ENCODE results near the gene PGAM2. TPM values are rescaled to one million over a fixed set of nuclear protein-coding genes. Genes with fewer than 3 reads are reported as not detected.

The PGAM2 gene
- total RNA-seq, 1 experiment from 2014 or later, result 2.4 TPM

GRCh38 chr7:44112997-44113763, 47.8 kb upstream of the PGAM2 start:
- Mint-ChIP-seq H3K27ac (no peak overlapping the region), H3K27me3 (ENCODE audit: low read depth) (no peaks in the 10 kb centered on the region), H3K36me3 (peaks cover 21% of the 10 kb centered on the region), H3K9me3 (no peaks in the 10 kb centered on the region), H3K4me1 (0 out of 2 replicates have a peak, but pooled peaks cover 2% of the 10 kb centered on the region), H3K4me3 (no peak overlapping the region)
- ATAC-seq (peak; percentile 17), DNase-seq (ENCODE audit: low spot score) (no peak)
- peak; percentile 48; the same call in 1 of the 2 replicates for TF ChIP-seq NFATC4 (CRISPR knock-in tag; IDR thresholded peaks at IDR 0.05)
- TF ChIP-seq E2F4 (CRISPR knock-in tag; IDR thresholded peaks at IDR 0.05; ENCODE audit: borderline replicate concordance, low read depth), result 0 out of 2 replicates have a peak, but pooled peaks have one; percentile 51
- TF ChIP-seq ATF1 (CRISPR knock-in tag; IDR thresholded peaks at IDR 0.05), result no peak
- ChIA-PET CTCF (interaction anchor here (2.0 kb wide), 1 partner anchor 10 kb away, joined by 13 read pairs; the partner anchor contains the start of gene POLD2), POLR2A (interaction anchor here (0.6 to 1.0 kb wide), 2 partner anchors 11 kb away, joined by 3 to 4 read pairs; partner anchors contain the start of gene POLD2)

- DNase-seq (ENCODE audit: low spot score) (no peak), ATAC-seq (peak; percentile 38)
- TF ChIP-seq CREM (CRISPR knock-in tag; IDR thresholded peaks at IDR 0.05), result no peak
- no peak for TF ChIP-seq MYBL2 (CRISPR knock-in tag; IDR thresholded peaks at IDR 0.05)
- TF ChIP-seq ELF4 (CRISPR knock-in tag; IDR thresholded peaks at IDR 0.05; ENCODE audit: low read depth), result no peak
- TF ChIP-seq ZNF317 (CRISPR knock-in tag; IDR thresholded peaks at IDR 0.05; ENCODE audit: borderline replicate concordance, low read depth), result no peak
- no peak for TF ChIP-seq CDX4 (CRISPR knock-in tag; IDR thresholded peaks at IDR 0.05; ENCODE audit: borderline replicate concordance)
- TF ChIP-seq, protein P1, sequence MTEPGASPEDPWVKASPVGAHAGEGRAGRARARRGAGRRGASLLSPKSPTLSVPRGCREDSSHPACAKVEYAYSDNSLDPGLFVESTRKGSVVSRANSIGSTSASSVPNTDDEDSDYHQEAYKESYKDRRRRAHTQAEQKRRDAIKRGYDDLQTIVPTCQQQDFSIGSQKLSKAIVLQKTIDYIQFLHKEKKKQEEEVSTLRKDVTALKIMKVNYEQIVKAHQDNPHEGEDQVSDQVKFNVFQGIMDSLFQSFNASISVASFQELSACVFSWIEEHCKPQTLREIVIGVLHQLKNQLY (CRISPR knock-in tag; IDR thresholded peaks at IDR 0.05), result no peak
- TF ChIP-seq FOXK1 (CRISPR knock-in tag; IDR thresholded peaks at IDR 0.05), result no peak
- TF ChIP-seq GTF2I (CRISPR knock-in tag; conservative IDR thresholded peaks at IDR 0.05), result no peak
- TF ChIP-seq RELA (CRISPR knock-in tag; IDR thresholded peaks at IDR 0.05; ENCODE audit: borderline replicate concordance), result no peak
- TF ChIP-seq, protein P2, sequence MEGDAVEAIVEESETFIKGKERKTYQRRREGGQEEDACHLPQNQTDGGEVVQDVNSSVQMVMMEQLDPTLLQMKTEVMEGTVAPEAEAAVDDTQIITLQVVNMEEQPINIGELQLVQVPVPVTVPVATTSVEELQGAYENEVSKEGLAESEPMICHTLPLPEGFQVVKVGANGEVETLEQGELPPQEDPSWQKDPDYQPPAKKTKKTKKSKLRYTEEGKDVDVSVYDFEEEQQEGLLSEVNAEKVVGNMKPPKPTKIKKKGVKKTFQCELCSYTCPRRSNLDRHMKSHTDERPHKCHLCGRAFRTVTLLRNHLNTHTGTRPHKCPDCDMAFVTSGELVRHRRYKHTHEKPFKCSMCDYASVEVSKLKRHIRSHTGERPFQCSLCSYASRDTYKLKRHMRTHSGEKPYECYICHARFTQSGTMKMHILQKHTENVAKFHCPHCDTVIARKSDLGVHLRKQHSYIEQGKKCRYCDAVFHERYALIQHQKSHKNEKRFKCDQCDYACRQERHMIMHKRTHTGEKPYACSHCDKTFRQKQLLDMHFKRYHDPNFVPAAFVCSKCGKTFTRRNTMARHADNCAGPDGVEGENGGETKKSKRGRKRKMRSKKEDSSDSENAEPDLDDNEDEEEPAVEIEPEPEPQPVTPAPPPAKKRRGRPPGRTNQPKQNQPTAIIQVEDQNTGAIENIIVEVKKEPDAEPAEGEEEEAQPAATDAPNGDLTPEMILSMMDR (IDR thresholded peaks at IDR 0.05), result no peak
- no peak for TF ChIP-seq SMAD3 (CRISPR knock-in tag; IDR thresholded peaks at IDR 0.05; ENCODE audit: borderline replicate concordance)
- TF ChIP-seq ETV6 (CRISPR knock-in tag; IDR thresholded peaks at IDR 0.05), result no peak
- no peak for TF ChIP-seq SOX15 (CRISPR knock-in tag; IDR thresholded peaks at IDR 0.05)
- no peak for TF ChIP-seq PRRX2 (CRISPR knock-in tag; IDR thresholded peaks at IDR 0.05)
- no peak for TF ChIP-seq TEAD1 (CRISPR knock-in tag; IDR thresholded peaks at IDR 0.05)
- TF ChIP-seq, protein P3, sequence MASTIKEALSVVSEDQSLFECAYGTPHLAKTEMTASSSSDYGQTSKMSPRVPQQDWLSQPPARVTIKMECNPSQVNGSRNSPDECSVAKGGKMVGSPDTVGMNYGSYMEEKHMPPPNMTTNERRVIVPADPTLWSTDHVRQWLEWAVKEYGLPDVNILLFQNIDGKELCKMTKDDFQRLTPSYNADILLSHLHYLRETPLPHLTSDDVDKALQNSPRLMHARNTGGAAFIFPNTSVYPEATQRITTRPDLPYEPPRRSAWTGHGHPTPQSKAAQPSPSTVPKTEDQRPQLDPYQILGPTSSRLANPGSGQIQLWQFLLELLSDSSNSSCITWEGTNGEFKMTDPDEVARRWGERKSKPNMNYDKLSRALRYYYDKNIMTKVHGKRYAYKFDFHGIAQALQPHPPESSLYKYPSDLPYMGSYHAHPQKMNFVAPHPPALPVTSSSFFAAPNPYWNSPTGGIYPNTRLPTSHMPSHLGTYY (CRISPR knock-in tag; IDR thresholded peaks at IDR 0.05), result no peak
- TF ChIP-seq, protein P4, sequence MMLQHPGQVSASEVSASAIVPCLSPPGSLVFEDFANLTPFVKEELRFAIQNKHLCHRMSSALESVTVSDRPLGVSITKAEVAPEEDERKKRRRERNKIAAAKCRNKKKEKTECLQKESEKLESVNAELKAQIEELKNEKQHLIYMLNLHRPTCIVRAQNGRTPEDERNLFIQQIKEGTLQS (CRISPR knock-in tag; conservative IDR thresholded peaks at IDR 0.05), result no peak
- H3K4me1 Mint-ChIP-seq, result 0 out of 2 replicates have a peak, but pooled peaks cover 2% of the 10 kb centered on the region
- CTCF ChIA-PET, result interaction anchor here (2.0 kb wide), 1 partner anchor 11 kb away, joined by 13 read pairs; the partner anchor contains the start of gene POLD2
- no peak overlapping the region for H3K4me3 Mint-ChIP-seq
- no peak overlapping the region for H3K27ac Mint-ChIP-seq
- POLR2A ChIA-PET, result interaction anchor here (0.6 kb wide), 2 partner anchors 12 to 318 kb away, joined by 3 to 4 read pairs; no protein-coding TSS in a partner anchor
- H3K36me3 Mint-ChIP-seq, result peaks cover 17% of the 10 kb centered on the region
- H3K27me3 Mint-ChIP-seq (ENCODE audit: low read depth), result no peaks in the 10 kb centered on the region
- no peaks in the 10 kb centered on the region for H3K9me3 Mint-ChIP-seq
Measured at GRCh38 chr7:44112231-44112996, 47.0 kb upstream of the PGAM2 start.

Data from WTC11 (cell line).